ENCODE data around the gene PHACTR3.

Gene PHACTR3

DNA sequence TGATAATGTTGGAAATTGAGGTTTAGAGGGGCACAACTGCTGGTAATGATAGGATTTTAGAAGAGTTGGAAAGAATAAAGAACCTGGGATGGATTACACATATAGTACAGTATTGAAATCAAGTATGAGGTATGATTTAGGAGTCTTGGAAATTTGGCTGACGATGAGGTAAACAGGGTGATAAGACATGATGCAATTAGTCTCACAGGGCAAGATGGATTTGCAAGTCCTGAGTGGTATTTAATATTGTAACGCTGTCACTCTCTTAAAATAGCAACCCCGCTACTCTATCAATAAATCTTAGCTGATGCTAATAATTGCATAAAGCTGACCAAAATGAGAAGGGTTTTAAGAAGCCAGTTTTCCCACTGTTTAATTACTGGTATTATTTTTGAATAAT lies 258.7 kb downstream of the PHACTR3 start:
- no peak overlapping the region for H3K4me3 ChIP-seq (ENCODE audit: low read depth, low read length)
- TF ChIP-seq, protein P1, sequence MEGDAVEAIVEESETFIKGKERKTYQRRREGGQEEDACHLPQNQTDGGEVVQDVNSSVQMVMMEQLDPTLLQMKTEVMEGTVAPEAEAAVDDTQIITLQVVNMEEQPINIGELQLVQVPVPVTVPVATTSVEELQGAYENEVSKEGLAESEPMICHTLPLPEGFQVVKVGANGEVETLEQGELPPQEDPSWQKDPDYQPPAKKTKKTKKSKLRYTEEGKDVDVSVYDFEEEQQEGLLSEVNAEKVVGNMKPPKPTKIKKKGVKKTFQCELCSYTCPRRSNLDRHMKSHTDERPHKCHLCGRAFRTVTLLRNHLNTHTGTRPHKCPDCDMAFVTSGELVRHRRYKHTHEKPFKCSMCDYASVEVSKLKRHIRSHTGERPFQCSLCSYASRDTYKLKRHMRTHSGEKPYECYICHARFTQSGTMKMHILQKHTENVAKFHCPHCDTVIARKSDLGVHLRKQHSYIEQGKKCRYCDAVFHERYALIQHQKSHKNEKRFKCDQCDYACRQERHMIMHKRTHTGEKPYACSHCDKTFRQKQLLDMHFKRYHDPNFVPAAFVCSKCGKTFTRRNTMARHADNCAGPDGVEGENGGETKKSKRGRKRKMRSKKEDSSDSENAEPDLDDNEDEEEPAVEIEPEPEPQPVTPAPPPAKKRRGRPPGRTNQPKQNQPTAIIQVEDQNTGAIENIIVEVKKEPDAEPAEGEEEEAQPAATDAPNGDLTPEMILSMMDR (IDR thresholded peaks at IDR 0.05; ENCODE audit: borderline replicate concordance, insufficient read depth, low read depth, low read length), result no peak

DNA sequence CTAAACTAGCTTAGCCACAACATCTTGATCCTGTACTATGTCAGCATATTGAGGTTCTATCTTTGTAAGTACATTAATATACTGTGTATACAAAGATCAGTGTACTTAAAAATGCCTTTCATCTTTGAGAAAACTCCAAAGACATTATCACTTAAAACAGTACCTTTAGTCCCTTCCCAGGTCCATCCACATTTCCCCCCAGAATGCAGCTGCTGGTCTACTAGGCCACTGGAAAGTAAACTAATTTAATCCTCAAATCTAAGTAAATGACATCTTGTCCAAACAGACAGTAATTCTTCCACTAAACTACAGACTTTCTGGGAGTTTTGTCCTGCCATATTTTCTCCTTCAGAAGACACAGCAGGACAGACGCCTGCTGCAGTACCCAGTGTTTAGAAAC lies 260.4 kb downstream of the PHACTR3 start:
- no peak overlapping the region for H3K4me3 ChIP-seq (ENCODE audit: low read depth, low read length)
- TF ChIP-seq, protein P1 (IDR thresholded peaks at IDR 0.05; ENCODE audit: borderline replicate concordance, insufficient read depth, low read depth, low read length), result no peak

DNA sequence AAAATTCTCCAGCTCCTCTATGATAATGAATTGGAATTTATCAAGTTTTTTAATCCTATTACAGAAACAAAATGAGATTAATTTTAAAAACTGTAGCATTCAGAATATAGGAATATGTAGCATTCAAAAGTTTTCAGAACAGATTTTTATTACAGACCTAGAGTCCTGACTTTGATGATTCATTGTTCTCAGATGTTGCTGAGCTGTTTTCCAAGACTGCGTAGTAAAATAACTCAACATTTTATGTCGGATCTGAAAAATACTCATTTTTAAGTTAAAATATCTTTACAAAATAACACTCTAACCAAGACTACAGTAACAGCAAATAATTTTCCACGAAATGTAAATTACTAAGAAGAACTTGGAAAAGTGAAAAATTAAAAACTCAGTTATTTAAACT lies 262.0 kb downstream of the PHACTR3 start:
- TF ChIP-seq, protein P1 (IDR thresholded peaks at IDR 0.05; ENCODE audit: borderline replicate concordance, insufficient read depth, low read depth, low read length), result no peak

DNA sequence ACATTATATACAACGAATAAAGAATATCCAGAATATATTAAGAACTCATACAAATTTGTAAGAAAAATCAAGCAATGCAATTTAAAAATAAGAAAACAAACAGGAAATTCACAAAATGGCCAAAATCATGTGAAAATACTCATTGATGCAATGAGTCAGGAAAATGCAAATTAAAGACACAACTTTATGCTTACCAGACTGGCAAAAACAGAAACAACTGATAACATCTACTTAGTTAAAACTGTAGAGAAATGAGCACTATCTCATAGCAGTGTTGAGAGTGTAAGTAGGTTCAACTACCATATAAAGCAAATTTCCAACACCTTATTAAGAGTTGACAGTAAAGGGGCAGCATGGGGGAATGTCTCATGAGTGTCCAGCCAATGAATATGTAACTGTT lies 266.8 kb downstream of the PHACTR3 start:
- no peak overlapping the region for H3K4me3 ChIP-seq (ENCODE audit: low read depth, low read length)
- TF ChIP-seq, protein P1 (IDR thresholded peaks at IDR 0.05; ENCODE audit: borderline replicate concordance, insufficient read depth, low read depth, low read length), result no peak

More for the DNA sequence above, 262.0 kb downstream of the PHACTR3 start:
- H3K4me3 ChIP-seq (ENCODE audit: low read depth, low read length), result no peak overlapping the region

DNA sequence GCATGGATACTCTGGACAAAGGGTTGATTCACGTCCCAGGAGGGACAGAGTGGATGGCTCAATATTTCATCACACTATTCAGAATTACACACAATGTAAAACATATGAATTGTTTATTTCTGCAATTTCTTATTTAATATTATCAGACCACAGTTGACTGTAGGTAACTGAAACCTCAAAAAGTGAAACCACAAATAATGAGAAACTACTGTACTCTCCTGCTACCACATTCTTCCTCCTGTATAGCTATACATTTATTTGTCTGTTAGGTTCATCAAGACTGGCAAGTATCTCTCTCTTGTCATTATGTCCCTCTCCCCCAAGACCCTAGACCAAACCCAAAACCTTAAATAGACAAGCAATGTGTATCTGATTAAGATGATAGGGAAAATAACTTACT lies 269.1 kb downstream of the PHACTR3 start:
- H3K4me3 ChIP-seq (ENCODE audit: low read depth, low read length), result no peak overlapping the region
- TF ChIP-seq, protein P1 (IDR thresholded peaks at IDR 0.05; ENCODE audit: borderline replicate concordance, insufficient read depth, low read depth, low read length), result no peak

DNA sequence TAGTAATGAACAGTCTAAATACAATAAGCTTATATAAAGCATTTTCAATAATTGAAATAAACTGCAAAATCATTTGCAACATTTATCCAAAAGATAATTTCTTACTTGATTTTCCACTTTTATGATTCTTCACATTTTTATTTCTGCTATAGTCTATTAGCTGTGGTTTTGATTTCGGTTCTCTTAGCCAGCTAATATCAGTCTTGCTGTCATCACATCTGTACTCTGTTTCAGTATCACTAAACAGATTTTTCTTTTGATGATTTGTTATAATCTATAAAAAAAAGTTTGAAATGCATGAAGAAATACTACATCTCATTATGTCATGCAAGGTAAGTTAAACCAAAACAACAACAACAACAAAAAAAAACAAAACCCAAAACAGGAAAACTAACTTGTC lies 275.9 kb downstream of the PHACTR3 start:
- no peak overlapping the region for H3K4me3 ChIP-seq (ENCODE audit: low read depth, low read length)
- TF ChIP-seq, protein P1 (IDR thresholded peaks at IDR 0.05; ENCODE audit: borderline replicate concordance, insufficient read depth, low read depth, low read length), result no peak

DNA sequence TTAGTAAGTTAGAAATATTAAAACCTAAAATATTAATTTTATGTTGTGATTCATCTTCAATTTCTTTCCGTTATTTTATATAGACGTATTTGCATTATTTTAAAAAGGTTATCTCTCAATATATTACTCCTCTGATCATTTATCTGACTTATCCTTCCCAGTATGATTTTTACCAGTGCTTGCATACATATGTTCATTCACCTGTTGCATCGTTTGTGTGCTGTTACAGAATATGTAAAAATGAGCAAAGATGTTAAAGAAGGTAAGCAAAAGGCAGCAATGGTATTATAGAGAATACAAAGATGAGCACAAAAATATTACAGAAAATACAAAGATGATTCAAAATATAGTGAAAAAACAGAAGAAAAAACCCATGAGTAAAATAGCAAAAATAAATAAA lies 280.2 kb downstream of the PHACTR3 start:
- TF ChIP-seq, protein P1 (IDR thresholded peaks at IDR 0.05; ENCODE audit: borderline replicate concordance, insufficient read depth, low read depth, low read length), result no peak

More for the DNA sequence above, 280.2 kb downstream of the PHACTR3 start:
- no peak overlapping the region for H3K4me3 ChIP-seq (ENCODE audit: low read depth, low read length)

All from GM12875 (cell line).